Measurements from ENCODE around the gene DLD.

GRCh38 chr7:107953924-107954303, 62.9 kb downstream of the DLD start:
- no peak for TF ChIP-seq DPF2 (IDR thresholded peaks at IDR 0.05)
- TF ChIP-seq POLR2AphosphoS5 (IDR thresholded peaks at IDR 0.05; ENCODE audit: control insufficient read depth, insufficient read depth, low read depth, low read length): no peak
- TF ChIP-seq FOXK2 (conservative IDR thresholded peaks at IDR 0.05 in 1 of 2, IDR thresholded peaks at IDR 0.05 in 1 of 2; ENCODE audit: low read depth in 2 of 2): no peak
- TF ChIP-seq EP400 (IDR thresholded peaks at IDR 0.05): no peak
- TF ChIP-seq TSHZ1 (CRISPR knock-in tag; IDR thresholded peaks at IDR 0.05): no peak
- no peak for TF ChIP-seq HNRNPH1 (optimal IDR thresholded peaks at IDR 0.05; ENCODE audit: low read depth, low read length)
- TF ChIP-seq FOXM1 (IDR thresholded peaks at IDR 0.05; ENCODE audit: low read depth): no peak
- TF ChIP-seq FOXM1 (CRISPR knock-in tag; IDR thresholded peaks at IDR 0.05; ENCODE audit: low read depth): no peak
- TF ChIP-seq SIN3A (IDR thresholded peaks at IDR 0.05; ENCODE audit: borderline replicate concordance in 2 of 2, control insufficient read depth in 1 of 2, low read depth in 2 of 2, low read length in 2 of 2): no peak
- no peak for TF ChIP-seq ZSCAN29 (IDR thresholded peaks at IDR 0.05)
- TF ChIP-seq CTCF (IDR thresholded peaks at IDR 0.05 in 2 of 3, conservative IDR thresholded peaks at IDR 0.05 in 1 of 3; ENCODE audit: insufficient read depth in 2 of 3, low read depth in 1 of 3, low read length in 3 of 3): no peak
- no peak for TF ChIP-seq CHCHD3 (CRISPR knock-in tag; IDR thresholded peaks at IDR 0.05)
- TF ChIP-seq E2F1 (CRISPR knock-in tag; IDR thresholded peaks at IDR 0.05): no peak
- no peak for TF ChIP-seq ZKSCAN8 (CRISPR knock-in tag; IDR thresholded peaks at IDR 0.05)
